Mesenteric fat pad (tissue), 1 donor: ENCODE measurements around the gene NAA38. TPM values are rescaled to one million over a fixed set of nuclear protein-coding genes. Genes with fewer than 3 reads are reported as not detected.
"Not testable (repeated sequence)": the region's sequence is repeated elsewhere in the genome, so short reads cannot be mapped to it uniquely, and the experiment has no call there.

Experiments
- DNase-seq: peaks from one replicate; pipeline ENCODE4 v3.0.0-alpha.2; 2020; ENCODE audit warnings: low spot score
- total RNA-seq: library from RNA; stranded (reverse); fragmentation: NEBNext Ultra II Directional; extraction: Animal tissue kit (Norgen Biotek cat#: 25700); gene quantifications from one replicate; pipeline ENCODE4 v1.2.1, GENCODE V29; 2021
- donor health status: DM: yes; HTN: yes; CAD: no.

NAA38 gene
- total RNA-seq, 1 donor from 2014 or later, result 68.3 TPM

DNA sequence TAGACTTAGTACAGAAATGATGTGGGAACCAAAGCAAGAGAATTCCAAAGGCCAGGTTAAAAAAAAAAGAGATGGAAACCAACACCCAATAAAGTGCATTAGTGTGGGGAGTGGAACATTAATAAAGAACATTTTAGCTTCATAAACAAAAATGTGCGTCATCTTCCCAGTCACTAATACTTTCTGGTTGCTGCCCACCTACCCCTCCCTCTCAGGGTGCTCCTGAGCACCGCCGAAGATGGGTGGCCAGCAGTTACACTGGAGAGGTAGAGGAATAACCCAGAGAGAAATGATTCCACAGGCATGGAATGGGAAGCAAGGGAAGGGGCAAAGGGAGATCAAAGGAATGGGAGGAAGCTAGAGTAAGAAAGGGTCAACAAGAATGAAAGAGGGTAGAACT lies 25.3 kb upstream of the NAA38 start:
- no peak for DNase-seq

- DNase-seq, result no peak
Observed at GRCh38 chr17:7882068-7882467, 24.7 kb upstream of the NAA38 start.

DNA sequence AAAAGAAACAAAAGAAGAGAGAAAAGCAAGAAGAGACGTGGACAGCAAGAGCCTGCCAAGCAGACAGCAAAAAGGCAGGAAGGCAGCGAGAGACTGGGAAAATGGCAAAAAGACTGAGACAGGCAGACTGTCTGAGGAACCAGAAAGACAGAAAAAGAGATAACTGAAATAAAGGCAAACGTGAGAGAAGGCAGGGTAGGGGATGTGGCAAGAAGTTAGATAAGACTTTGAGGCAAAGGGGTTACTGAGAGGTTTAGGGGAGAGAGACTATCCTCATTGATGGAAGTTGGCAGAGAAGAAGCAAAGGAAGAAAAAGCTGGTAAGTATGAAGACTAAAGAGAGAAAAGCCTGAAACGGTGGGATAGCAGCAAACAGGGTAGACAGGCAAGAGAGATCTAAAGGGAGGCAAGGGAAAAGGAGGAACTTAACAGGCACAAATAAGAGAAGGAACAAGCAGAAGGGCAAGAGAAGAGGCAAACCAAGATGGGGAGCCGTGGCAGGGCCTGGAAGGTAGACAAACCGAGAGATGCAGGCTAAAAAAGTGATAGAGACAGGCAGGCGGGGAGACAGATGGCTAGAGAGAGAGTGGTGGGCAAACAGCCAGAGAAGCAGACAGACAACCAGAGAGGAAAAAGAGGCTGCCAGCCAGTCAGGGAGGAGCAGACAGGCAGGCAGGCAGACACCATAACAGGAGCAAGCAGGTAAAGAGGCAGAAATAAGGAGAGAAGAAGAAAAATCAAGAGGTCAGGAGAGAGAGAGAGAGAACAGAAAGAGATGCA lies 24.1 kb upstream of the NAA38 start:
- no peak for DNase-seq

- DNase-seq, result no peak
Observed at GRCh38 chr17:7880076-7880868, 22.9 kb upstream of the NAA38 start.

DNA sequence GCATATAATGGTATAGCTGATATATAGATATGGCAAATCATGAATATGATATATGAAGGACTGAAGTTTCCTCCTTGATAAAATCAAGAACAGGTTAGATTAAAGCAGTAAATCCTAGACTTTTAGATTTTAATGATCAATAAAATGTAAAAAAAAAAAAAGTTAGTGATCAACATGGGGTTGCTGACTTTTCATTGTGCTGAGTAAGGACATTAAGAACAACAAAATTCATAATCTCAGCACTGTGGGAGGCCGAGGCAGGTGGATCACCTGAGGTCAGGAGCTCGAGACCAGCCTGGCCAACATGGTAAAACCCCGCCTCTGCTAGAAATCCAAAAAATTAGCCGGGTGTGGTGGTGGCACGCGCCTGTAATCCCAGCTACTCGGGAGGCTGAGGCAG lies 20.9 kb upstream of the NAA38 start:
- DNase-seq, result no peak

GRCh38 chr17:7875804-7876370 lies 18.5 kb upstream of the NAA38 start:
- no peak for DNase-seq

- DNase-seq, result no peak
Observed at GRCh38 chr17:7873051-7873450, 15.7 kb upstream of the NAA38 start.

GRCh38 chr17:7867881-7868329 lies 10.5 kb upstream of the NAA38 start:
- DNase-seq, result no peak

GRCh38 chr17:7864995-7865650 lies 7.8 kb upstream of the NAA38 start:
- DNase-seq, result no peak

DNA sequence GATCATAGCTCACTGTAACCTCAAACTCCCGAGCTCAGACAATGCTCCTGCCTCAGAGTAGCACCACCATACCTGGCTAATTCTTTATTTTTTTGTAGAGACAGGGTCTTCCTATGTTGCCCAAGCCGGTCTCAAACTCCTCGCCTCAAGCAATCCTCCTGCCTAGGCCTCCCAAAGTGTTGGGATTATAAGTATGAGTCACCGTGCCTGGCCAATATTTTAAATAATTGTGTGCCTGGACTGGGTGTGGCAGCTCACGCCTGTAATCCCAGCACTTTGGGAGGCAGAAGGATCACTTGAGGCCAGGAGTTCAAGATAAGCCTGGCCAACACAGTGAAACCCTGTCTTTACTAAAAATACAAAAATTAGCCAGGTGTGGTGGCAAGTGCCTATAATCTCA lies 7.0 kb upstream of the NAA38 start:
- DNase-seq, result not testable (repeated sequence)

DNA sequence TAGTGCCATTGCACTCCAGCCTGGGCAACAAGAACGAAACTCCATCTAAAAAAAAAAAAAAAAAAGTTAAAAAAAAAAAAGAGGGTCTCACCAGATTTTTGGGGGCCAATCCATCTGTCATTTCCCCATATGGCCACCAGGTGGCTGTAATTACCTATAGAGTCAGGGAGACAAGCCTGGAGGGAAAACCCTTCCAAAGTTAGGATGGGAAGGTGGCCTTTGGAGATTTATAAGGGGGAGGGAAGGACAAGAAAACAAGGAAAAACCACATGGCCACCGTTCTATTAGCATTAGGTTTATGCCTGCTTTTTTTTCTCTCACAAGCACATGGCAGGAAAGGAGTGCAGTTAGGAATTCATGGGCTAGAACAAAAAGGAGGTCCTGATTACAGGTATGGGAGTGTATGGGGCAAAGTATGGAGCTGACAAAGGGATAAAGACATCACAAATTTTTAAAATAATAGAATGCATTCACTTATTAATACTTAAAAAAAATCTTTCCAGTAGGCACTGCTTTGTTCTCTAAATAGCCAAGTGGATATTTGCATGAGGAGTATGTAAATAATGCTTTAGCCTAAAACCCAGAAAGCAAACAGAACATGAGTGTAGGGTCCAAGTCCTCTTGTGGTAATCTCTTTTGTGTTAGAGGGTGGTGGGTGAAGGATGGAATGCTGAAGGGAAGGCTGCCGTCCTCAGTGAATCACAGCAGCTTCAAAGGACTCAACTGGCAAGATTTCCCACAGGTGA lies 5.5 kb upstream of the NAA38 start:
- no peak for DNase-seq

DNA sequence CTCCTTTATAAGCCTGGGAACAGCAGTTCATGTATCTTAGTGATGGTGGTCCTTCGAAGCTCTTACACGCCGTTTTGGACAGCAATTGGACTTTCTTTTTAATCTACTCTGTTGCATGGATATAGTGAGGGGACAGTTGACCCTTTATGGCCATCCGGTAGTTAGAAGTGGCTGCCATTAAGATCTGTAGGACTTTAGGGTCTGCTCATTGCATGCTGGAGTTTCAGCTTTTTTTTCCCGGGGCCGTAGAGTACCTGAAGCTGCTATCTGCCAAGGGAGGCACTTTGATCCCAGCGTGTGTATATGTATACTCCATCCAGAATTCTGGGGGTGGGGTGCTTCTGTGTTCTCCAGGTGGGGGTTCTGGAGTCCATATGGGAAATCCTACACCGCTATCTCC lies 1.7 kb upstream of the NAA38 start:
- no peak for DNase-seq

- no peak for DNase-seq
Observed at GRCh38 chr17:7858522-7858810, 1.1 kb upstream of the NAA38 start.

DNA sequence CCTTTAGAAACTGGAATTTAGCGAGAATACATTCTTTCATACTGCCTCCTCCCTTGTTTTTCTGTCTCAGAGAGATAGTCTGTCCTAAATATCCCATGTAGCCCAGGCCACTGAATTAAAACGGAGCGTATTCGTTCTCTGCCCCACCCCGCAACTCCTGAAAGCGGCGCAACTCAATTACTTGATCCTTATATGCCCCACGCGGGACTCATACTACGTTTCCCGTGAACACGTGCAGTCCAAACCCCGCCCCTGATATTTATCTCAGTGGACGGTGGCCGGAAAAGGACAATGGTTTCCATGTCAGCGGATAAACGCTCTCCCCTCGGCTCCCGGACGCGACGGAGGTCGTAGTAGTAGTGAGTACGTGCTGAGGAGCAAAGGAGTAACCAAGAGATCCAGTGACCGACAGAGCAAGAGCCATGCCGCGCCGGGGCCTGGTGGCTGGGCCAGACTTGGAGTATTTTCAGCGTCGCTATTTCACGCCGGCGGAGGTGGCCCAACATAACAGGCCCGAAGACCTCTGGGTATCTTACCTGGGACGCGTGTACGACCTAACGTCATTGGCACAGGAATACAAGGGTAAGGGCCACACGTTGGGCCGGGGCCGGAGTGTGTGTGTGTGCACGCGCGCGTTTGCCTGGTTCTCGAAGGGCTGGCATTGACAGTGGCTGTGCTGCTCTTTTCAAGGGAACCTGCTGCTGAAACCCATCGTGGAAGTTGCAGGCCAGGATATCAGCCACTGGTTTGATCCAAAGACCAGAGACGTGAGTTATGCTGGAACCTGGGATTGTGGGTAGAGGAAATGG lies 558 bp upstream of the NAA38 start, which contains the start of gene CYB5D1:
Gene CYB5D1, plus strand, starts transcription at position 291 of the 809 bp plus-strand sequence. Its CDS starts 132 bp downstream, at position 423.
- DNase-seq, result peak; percentile 93

DNA sequence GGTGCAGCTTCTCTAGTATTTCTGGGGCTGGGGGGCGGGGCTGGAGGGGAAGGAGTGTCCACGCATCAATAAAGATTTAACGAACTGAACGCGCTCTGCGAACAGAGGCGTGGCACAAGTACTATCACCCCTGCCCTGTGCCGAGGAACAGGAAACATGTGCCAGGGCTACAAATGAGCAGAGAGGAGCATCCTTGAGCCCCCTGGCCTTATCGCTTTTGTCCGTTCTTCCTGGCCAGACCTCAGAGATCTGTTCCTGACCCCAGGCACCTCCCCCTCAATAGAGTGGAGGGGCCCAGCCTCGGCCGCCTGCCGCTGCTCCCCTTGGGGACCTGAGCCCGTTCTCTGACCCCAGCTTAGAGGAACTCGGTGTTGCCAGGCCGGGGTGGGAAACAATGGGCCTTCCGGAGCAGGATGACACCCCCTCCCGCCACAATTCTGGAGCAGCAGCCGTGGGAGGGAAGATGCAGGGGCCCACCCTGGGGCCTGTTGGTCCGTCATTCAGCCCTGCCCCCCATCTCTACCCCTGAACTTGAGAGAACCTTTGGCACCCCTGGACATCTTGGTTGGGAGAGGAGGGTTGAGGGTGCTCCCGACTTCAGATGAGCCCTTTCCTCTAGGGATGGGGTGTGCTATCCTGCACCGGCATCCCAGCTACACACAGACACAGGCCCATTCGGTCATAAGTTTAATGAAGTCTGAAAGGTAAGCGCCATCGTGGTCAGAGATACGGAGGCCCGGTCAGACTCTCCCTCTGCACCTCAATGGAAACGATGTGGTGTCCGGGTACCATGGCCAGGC lies 1.1 kb downstream of the NAA38 start:
- DNase-seq, result peak; percentile 87

DNA sequence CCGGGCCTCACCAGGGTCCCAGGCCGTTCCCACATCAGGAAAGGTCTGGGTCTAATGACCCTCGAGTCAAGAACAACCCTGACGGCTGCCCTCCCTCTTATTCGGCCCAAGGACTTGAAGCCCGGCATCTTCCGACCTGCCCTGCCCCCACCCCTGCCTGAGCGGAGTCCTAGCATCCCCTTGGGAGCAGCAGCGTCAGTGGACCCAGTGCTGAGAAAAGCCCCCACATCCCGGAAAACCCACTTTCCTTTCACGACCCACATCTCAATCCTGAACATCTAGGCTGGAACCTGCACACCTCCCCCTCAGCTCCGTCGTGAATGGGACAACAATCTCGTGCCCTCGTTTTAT lies 1.7 kb downstream of the NAA38 start:
- peak; percentile 89 for DNase-seq

GRCh38 chr17:7854851-7855659 lies 2.3 kb downstream of the NAA38 start, which contains the start of gene TMEM88:
TSS of gene TMEM88 (plus strand) at chr17:7855066. CDS start at chr17:7855075, 9 bp downstream.
- peak; percentile 88 for DNase-seq

GRCh38 chr17:7854078-7854777 lies 3.1 kb downstream of the NAA38 start:
- DNase-seq, result no peak
